Stimulated activated CD4-positive, alpha-beta T cell treated with anti-CD3 and anti-CD28 coated beads, Interleukin-12 subunit alpha, Interleukin-12 subunit beta, amount 100 ng/mL, for 48 hours (primary cell): ENCODE measurements around the gene DLX2.
A peak's percentile ranks its signal among the peaks of the same experiment; 100 is the strongest.
"Not testable (repeated sequence)": the region's sequence is repeated elsewhere in the genome, so short reads cannot be mapped to it uniquely, and the experiment has no call there.

Source experiments
- DNase-seq, 3 donors: peaks; one replicate each; pipeline ENCODE4 v3.0.0-alpha.2; 2020; ENCODE audit warnings: low read depth in 2 of 3, low spot score in 1 of 3

DLX2 gene

GRCh38 chr2:172102391-172103359 is at the start of gene DLX2:
TSS of gene DLX2 (minus strand) at chr2:172102900. CDS start at chr2:172102538, 362 bp downstream.
- DNase-seq = peak in 2 of 3 donors; percentile 50 to 66

DNA sequence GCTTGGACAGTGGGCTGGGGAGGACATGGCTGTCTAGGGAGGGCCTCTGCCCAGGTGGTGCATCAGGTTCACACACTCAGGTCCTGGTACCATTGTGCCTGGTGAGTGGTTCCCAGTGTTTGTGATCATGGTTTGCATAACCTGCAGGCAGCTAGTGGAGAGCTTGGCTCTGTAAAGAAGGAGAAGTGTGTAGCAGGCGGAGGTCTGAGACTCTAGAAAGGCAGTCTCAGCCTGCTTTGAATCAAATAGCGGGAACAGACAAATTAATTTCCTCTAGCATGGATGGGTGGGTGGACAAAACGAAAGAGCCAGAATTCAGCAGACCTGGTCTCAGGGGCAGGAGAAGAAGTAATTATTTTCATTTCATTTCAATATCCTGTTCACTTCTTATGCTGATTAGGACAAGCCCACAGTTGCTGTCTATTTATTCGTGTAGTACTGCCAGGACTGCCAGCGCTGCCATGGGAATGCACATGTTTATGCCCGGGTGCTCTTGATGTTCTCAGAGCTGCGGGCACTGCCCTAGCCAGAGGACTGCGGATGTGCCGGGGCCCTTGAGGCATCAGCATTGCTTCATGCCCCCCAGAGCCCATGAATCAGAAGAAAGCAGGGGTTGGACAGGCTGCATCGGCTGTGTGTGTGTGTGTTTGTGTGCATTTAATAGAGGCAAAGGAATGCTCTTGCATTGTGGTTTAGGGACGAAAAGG is 45.4 kb upstream of the DLX2 start:
- no peak for DNase-seq

GRCh38 chr2:172143817-172144216 is 41.1 kb upstream of the DLX2 start:
- DNase-seq = no peak

DNA sequence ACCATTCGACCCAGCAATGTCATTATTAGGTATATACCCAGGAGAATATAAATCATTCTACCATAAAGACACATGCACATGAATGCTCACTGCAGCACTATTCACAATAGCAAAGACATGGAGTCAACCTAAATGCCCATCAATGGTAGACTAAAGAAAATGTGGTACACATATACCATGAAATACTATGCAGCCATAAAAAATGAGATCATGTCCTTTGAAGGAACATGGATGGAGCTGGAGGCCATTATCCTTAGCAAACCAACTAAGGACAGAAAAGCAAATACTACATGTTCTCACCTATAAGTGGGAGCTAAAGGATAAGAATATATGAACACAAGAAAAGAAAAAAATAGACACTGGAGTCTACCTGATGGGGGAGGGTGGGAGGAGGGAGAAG is 36.0 kb upstream of the DLX2 start:
- not testable (repeated sequence) for DNase-seq

DNA sequence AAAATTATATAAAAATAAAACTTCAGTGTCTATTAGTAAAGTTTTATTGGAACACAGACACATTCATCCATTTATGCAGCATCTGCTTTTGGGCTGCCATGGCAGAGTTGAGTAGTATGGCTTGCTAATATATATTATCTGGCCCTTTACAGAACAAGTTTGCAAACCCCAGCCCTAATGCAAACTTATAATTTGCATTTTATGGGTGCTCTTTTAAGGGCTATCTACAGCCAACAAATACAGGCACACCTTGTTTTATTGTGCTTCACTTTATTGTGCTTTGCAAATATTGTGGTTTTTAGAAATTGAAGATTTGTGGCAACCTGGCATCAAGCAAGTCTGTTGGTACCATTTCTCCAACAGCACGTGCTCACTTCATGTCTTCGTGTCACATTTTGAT is 35.2 kb upstream of the DLX2 start:
- DNase-seq = no peak

DNA sequence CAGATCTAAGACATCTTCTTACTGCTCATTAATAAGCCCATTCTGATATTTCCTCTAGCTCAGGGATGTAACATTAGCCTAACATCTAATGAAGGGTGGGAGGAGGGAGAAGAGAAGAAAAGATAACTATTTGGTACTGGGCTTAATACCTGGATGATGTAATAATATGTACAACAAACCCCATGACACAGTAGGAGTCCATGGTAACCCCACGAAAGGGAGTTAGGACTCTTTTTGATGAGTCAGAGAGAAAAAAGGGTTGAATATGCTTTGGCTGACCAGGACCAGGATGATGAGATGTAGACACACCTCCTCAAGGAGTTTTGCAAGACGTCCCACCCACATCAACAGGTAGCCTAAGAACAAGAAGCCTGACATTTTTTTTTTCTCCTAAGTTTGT is 34.4 kb upstream of the DLX2 start:
- no peak for DNase-seq

DNA sequence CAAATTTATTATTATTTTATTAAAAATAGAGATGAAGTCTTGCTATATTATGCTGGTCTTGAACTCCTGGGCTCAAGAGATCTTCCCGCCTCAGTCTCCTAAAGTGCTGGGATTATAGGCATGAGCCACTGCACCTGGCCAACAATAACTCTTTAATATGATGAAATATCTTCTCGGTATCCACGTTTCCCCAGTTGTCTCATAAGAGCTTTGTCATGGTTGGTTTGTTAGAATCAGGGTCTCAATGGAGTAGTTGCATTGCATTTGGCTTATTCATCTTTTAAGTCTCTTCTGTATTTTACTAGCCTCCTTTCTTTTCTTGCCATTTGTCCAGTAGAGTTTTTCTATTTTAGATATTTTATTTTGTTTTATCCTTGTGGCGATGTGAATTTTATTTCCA is 32.7 kb upstream of the DLX2 start:
- DNase-seq = no peak

GRCh38 chr2:172134270-172134669 is 31.6 kb upstream of the DLX2 start:
- DNase-seq = no peak

DNA sequence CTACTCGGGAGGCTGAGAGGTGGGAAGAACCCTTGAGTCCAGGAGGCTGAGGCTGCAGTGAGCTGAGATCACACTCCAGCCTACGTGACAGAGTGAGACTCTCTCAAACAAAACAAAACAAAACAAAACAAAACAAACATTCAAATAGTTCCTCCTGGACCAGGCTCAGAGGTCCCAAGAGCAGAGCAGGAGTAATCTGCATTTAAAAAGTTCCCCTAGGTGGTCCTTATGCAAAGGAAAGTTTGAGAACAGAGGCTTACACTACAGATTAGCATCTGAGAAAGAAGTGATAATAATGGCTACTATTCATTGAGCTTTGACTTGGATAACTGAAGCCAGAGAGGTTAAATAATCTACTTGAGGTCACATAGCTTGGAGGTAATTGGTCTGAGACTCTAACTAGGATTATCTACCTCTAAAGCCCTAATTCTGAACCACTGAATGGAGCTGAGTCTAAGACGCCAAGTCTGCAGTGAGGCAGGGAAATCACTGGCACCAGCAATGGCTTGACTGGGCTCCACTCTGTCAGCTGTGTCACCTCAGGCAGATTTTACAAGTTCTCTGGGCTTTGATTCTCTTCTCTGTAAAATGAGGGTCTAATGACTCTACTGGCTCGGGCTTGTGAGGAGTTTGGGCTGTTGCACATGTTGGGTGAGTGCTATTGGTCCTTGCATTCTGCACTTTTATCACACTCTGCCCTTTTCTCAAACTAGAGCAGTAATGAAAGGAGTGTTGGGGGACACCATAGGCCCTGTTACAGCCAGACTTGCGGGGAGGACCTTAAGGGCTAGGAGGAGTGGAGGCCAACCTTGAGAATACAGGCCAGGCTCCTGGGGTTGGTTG is 29.2 kb upstream of the DLX2 start:
- DNase-seq = no peak

DNA sequence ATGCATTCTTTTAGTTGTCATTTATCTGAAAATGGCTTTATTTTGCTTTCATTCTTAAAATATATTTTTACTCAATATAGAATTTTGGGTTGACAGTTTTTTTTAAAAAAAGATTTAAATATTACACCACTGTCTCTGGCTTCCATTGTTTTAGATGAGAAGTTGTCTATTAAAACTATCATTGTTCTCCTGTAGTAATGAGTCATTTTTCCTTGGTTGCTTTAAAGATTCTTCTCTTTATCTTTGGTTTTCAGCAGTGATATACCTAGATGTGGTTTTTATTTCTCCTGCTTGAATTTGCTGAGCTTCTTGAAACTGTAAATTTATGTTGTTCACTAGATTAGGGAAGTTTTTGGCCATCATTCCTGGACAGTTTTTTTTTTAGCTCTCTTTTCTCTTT is 26.7 kb upstream of the DLX2 start:
- no peak for DNase-seq

- DNase-seq = no peak
Measured at GRCh38 chr2:172128484-172128883, 25.8 kb upstream of the DLX2 start.

DNA sequence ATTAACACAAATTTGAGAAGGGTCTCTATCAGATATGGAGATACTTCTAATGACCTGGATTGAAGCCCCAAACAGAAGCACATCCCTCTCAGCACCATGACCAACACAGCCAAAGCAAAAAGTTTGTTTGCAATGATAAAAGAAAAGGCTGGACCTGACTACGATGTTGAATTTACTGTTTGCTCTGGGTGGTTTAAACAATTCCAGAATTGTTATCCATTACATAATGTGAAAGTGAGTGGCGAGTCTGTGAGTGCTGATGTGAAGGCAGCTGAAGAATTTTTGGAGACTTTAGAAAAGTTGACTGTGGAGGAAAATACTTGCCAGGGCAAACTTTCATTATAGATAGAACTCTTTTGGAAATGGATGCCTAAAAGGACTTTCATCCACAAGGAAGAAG is 17.4 kb upstream of the DLX2 start:
- DNase-seq = no peak

DNA sequence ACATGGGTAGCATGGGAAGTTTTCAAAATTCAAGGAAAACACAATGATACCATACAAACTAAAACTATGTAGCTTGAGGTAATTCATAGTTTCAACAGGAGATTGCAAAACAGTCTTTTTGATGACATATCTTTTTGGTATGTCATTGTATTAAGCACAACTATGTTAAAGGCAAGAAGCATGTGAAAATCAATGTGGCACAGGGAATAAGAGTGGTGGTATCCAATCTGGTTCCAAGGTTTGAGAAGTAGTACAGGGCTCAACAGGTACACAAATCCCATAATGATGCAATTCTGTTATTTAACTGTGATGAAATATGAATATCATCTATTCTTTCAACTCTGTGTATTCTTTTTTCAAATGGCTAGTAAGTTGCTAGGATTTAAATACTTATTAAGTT is 16.4 kb upstream of the DLX2 start:
- DNase-seq = no peak

DNA sequence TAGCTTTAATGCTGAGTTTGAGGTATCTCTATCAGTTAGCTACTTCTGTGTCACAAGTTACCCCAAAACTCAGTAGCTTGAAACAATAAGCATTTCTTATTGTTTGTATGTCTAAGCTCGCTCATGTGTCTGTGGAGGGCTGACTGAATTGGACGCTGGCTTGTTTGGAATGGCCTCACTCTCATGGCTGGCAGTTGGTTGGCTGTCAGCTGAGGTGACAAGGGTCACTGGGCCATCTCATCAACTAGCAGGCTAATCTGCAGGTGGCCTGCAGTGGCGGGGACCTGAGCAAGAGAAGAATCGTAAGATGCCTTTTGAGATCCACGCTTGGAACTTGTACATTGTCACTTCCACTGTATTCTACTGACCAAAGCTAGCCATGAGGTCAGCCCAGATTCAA is 13.4 kb upstream of the DLX2 start:
- DNase-seq = no peak

- no peak for DNase-seq
Measured at GRCh38 chr2:172114579-172114978, 11.9 kb upstream of the DLX2 start.

DNA sequence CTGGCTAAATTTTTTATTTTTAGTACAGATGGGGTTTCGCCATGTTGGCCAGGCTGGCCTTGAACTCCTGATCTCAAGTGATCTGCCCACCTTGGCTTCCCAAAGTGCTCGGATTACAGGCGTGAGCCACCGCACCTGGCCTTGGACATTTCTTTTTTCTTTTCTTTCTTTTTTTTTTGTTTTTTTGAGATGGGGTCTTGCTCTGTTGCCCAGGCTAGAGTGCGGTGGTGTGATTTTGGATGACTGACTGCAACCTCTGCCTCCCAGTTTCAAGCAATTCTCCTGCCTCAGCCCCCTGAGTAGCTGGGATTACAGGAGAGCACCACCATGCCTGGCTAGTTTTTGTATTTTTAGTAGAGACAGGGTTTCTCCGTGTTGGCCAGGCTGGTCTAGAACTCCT is 11.5 kb upstream of the DLX2 start:
- DNase-seq = not testable (repeated sequence)

DNA sequence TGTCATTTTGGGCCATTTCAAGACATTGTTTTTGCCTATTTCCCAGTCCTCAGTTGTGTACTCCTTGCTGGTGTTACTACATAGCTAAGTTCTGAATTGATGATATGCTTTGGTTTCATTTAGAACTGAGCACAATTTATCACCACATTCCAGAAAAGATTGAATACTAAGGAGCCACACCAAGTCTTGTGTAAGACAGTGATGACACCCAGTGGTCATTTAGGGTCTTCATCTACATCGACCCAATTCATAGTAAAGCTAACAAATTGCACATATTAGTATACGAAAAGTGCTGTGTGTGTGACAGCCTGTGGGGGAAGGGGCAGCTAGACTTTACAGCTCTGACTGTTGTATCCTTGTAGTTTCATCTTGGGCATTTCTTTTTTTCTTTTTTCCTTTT is 10.9 kb upstream of the DLX2 start:
- DNase-seq = no peak

DNA sequence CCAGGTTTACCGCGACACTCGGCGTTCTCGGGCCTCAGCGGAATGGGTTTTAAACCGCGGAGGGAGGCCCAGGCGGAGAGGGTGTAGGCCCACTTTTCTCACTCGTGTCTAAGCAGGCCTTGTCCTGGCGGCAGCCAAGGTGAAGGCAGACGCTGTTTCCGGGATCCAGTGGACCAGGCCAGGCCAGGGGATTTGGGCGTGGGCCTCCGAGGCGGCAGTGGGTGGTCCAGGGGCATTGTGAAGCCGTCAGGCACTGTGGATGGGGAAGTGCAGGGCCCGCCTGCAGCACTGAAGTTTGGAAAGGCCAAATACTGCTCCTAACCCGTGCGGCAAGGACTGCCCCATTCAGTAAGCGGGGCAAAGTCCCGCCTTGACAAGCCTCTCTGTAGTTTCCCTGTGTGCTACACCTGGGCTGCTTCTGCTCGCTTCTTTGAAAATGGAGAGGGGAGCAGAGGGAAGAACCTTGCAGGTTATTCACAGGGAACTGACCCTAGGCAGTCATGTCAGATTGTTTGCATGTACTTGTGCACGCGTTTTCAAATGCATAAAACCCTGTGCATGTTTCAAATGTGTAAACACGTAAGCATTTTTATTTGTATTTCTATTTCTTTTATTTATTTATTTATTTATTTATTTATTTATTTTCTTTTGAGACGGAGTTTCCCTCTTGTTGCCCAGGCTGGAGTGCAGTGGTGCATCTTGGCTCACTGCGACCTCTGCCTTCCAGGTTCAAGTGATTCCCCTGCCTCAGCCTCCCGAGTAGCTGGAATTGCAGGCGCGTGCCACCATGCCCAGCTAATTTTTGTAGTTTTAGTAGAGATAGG is 7.5 kb upstream of the DLX2 start:
- no peak for DNase-seq

DNA sequence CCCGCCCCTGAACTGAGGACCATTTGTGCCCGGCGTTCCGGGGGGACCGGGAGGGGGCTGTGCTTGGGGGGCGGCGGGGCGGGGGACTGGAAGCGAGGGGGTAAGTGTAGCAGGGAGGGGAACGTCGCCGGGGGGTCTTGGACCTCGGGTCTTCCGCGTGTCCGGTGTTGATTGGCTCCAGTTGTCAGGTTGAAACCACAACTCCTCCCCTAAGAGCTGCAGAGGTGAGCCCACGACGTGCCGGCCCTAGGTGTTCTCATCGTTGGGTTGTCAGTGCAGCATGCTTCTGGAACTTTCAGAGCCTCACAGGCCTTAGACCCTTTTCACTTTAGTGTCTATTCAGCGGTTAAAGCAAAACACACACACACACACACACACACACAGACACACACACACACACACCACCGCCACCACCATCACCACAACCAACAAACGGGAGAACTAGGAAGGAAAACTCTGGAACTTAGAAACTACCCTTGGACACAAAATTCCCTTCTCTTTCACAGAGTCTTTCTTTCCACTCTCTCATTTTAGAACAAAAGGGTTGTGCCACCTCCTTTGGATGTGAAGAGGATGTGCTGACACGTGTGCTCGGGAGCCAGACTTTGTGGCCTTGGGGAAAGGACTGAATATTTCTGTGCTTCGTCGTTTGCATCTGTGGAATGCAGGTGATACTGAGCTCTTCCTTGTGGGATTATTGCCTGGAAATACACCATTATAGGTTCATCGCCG is 6.7 kb upstream of the DLX2 start:
- no peak for DNase-seq

GRCh38 chr2:172108587-172108930 is 5.9 kb upstream of the DLX2 start:
- DNase-seq = no peak
